ENCODE data around the gene PTPN13.

DNA sequence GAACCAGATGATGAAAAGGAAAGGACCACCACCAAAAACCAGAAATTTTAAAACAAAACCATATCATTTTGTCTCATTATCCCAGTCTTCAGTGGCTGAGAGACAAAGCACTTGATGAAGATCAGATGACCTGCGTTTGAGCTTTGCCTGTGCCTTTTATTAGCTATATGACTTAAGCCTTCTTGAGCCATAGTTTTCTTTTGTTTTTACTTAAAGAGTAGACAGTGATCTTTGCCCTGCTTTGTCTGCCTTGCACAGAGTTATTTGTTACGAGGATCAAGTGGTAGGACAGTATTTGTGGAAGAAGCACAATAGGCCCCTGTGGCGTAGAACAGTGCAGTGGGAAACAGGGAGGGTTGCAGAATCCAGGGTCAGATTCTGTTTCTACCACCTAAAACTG, 165.2 kb downstream of the PTPN13 start:
- TF ChIP-seq, protein P1, sequence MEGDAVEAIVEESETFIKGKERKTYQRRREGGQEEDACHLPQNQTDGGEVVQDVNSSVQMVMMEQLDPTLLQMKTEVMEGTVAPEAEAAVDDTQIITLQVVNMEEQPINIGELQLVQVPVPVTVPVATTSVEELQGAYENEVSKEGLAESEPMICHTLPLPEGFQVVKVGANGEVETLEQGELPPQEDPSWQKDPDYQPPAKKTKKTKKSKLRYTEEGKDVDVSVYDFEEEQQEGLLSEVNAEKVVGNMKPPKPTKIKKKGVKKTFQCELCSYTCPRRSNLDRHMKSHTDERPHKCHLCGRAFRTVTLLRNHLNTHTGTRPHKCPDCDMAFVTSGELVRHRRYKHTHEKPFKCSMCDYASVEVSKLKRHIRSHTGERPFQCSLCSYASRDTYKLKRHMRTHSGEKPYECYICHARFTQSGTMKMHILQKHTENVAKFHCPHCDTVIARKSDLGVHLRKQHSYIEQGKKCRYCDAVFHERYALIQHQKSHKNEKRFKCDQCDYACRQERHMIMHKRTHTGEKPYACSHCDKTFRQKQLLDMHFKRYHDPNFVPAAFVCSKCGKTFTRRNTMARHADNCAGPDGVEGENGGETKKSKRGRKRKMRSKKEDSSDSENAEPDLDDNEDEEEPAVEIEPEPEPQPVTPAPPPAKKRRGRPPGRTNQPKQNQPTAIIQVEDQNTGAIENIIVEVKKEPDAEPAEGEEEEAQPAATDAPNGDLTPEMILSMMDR (IDR thresholded peaks at IDR 0.05), result no peak
- TF ChIP-seq POLR2A (IDR thresholded peaks at IDR 0.05), result no peak
